HK-2 (cell line): ENCODE data around the gene ZNF606.
A peak's percentile ranks its signal among the peaks of the same experiment; 100 is the strongest.

Source experiments
- DNase-seq: peaks from one replicate; pipeline ENCODE4 v3.0.0-alpha.2; 2018; ENCODE audit not compliant: unreplicated experiment

The ZNF606 gene

DNA sequence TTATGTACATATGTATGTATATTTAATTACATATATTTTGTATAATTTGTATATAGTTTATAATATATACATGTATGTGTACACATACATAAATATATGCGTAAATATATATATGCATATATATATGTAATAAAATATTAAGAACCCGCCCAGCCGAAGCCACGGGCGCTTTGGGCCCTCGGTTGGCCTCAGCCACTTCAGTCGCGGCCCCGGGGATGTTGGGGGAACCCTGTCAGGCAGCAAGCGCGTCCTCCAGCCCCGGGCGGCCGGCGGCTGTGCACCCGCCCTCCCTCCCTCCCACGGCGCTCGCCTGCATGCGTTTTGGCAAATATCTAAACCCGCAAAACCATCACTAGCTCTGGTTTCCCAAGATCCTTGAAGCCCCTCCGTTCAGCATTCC is 7.9 kb upstream of the ZNF606 start:
- DNase-seq: no peak

DNA sequence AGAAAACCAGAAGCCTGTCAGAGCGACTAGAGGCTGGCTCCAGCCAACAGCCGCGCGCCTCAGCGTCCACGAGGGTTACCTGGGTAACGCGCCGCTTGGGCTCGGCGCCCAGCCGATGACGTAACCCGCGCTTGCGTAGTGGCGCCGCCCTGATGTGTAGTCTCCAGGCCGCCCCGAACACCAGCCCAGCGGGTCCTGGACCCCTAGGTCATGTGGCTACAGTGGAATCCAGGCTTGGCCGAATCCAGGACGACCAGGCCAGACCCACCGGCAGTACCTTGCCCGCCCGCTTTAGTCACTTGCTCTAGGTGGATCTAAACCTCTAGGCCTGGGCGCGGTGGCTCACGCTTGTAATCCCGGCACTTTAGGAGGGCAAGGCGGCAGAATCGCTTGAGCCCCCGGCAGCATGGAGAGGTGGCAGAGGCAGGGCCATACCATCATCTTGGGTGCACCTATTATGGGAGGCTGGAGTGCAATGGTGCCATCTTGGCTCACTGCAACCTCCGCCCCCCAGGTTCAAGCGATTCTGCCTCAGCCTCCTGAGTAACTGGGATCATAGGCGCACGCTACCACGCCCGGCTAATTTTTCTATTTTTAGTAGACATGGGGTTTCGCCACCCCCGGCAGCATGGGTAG is 7.2 kb upstream of the ZNF606 start:
- DNase-seq: peak; percentile 80

DNA sequence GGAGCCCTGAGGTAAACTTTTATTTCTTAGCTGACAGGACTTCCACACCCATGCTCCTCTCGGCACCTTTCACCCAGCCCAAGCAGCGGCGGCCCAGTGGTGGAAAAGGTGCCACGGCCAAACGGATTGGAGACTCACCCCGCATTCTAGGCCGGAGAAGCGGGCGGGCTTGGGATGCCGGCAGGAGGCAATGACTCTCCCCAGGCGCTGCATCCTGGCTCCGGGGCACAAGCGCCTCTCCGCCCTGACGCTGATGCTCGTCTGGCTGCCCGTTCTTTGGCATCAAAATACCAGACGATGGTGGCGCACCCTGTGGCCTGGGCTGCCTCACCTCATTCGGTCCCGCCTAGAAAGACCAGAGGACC is 6.7 kb upstream of the ZNF606 start:
- no peak for DNase-seq

DNA sequence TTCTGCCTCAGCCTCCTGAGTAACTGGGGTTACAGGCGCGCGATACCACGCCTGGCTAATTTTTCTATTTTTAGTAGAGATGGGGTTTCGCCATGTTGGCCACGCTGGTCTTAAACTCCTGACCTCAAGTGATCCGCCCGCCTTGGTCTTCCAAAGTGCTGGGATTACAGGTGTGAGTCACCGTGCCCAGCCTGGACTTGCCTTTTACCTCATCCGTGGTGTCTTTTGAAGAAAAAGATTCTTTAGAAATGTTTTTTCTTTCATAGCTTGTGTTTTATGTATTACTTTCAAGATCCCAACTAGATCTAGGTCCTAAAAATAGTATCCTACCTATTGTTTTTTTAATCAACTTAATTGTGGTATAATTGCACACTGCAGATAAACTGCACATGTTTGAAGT is 6.3 kb upstream of the ZNF606 start:
- DNase-seq: peak; percentile 10

DNA sequence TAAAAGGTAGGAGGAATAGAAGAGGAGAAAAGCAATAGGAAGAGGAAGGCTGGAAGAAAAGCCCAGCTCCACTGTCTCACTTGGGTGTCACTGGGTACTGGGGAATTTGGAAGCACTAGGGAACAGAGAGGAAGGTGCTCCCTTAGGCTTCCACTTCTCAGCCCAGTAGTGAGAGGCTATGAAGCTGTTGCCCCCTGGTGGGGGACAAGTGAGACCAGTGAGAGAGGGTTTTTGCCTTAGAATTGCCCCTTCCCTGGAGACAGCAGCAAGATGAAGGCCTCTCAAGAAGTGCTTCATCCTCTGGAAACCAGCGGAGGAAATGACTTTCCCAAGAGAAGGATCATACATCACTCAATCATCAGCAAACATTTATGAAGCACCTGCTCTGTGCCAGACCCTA is 4.7 kb upstream of the ZNF606 start:
- no peak for DNase-seq

DNA sequence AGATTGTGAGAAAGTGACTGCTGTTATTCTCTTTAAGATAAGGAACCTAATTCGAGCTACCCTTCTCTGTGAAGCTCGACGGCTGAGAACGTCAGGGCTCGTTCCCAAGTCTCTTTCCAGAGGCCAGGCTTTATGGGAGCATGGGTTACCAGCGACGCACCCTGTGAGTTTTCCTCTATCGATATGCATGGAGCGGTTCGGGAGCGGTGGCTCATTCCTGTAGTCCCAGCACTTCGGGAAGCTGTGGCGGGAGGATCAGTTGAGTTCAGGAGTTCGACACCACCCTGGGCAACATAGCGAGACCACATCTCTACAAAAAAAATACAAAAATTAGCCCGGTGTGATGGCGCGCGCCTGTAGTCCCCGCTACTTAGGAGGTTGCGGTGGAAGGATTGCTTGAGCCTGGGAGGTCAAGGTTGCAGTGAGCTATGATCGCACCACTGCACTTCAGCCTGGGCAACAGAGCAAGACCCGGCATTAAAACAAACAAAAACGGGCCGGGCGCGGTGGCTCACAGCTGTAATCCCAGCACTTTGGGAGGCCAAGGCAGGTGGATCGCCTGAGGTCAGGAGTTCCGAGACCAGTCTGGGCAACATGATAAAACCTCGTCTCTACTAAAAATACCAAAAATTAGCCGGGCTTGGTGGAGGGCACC is 681 bp upstream of the ZNF606 start:
- DNase-seq: no peak

DNA sequence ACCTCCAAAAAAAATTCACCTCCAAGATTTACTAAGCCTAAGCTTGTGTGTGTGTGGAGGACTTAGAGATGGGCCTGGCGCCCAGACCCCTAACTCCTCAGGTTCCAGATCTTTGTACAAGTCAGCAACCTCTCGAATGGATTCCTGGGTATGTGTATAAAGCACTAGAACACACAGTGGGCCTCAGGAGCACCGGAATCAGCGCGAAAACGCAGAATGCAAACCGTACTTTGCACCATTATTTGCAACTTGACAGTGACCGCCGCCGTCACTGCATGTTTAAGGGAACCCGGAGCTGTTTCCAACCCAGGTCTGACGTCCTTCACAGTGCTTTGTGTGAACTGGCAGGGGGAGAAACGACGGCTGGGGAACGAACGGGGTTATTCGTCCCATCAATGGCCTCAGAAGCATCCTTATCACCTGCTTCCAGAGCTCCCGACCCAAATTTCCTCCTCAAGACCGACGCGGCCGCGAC is 688 bp downstream of the ZNF606 start:
- DNase-seq: no peak

DNA sequence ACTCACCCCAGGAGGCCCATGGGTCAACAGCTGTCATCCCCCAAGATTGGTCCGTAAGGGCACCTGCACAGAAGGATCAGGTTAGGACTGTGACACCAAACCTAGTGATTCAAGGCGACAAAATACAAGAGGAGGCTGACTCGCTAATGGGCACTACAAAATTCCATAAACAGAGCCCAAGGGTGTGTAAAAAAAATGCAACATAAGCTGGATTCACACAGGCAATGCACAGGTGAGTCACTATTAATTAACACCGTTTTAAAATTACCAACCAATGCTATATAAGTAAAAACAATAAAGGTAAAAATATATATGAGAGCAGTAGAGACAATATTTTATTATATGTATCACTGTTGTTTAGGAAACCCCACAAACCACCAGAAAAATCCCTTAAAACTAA is 1.9 kb downstream of the ZNF606 start:
- no peak for DNase-seq

DNA sequence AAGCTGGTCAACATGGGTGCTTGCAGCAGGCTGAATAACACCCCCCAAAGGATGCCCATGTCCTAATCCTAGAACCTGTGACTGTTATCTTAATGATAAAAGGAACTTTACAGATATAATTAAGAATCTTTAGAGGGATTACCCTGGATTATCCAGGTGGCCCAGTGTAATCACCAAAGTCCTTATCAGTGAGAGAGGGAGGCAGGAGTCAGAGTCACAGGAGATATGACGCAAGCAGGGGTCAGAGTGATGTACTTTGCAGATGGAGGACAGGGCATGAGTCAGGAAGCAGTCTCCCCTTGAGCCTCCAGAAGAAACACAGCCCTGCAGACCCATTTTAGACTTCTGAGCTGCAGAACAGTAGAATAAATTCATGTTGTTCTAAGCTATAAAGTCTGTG is 9.8 kb downstream of the ZNF606 start:
- DNase-seq: no peak

DNA sequence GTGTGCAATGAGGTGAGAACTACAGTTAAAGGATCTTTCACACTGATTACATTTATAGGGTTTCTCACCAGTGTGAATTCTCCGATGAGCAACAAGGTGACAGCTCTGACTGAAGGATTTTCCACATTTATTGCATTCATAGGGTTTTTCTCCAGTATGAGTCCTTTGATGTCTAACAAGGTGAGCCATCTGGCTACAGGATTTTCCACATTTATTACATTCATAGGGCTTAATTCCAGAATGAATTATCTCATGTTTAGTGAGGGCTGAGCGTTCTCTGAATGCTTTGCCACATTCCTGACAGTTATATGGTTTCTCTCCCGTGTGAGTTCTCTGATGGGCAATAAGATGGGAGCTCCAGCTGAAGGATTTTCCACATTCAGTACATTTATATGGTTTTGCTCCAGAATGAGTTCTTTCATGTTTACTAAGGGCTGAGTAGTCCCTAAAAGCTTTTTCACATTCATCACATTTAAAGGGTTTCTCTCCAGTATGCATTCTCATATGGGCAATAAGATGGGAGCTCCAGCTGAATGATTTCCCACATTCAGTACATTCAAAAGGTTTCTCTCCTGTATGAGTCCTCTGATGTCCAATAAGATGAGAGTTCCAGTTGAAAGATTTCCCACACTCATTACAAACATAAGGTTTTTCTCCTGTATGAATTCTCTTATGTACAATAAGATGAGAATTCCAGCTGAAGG is 23.9 kb downstream of the ZNF606 start:
- DNase-seq: no peak

DNA sequence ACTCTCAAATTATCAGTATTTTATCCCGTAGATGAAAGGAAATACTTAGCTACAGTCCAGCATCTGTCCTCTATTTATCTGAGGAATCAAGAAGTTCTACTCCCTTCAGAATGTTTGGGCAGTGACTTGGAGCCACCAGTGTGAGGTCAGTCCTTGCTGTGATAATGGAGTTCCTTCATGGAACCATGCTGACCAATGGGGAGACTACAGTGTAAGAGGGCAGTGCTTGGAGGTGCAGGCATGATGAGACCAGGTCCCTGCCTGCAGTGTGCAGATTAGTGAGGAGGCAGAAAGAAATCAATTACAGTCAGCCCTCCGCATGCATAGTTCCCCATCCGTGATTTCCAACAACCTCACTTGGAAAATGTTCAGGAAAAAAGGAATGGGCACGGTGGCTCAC is 28.2 kb downstream of the ZNF606 start, which contains the start of gene C19orf18:
Gene C19orf18, minus strand, starts transcription at position 101 of the 400 bp plus-strand sequence. CDS start 102 bp downstream, outside the sequence.
- no peak for DNase-seq

DNA sequence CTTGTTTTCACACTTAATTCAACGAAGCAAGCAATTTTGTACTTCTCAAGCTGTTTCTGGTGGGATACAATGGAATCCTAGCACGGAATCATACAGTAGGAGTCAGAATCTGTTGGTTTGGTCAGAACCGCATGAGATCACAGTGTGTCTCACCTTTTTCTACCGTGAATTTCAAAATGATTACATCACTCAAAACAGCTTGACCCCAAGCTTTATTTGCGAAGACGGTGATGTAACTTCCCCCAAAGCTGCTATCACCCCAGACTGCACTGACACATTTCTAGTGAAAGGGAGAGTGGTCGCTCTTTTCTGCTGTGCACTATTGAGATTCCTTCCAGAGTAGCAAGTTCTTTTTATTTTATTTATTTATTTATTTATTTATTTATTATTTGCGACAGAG is 37.9 kb downstream of the ZNF606 start:
- no peak for DNase-seq

DNA sequence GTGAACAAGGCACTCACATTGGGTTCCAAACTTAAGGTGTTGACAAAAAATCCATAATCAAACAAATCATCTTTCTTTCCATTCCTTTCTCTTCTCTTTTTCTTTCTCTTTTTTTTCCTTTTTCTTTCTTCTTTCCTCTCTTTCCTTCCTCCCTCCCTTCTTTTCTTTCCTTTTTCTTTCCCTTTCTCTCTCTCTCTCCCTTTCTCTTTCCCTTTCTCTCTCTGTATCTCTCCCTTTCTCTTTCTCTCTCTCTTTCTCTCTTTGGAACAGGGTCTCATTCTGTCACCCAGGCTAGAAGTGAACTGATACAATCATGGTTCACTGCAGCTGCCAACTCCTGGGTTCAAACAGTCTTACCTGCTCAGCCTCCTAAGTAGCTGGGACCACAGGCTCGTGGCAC is 40.8 kb downstream of the ZNF606 start:
- DNase-seq: no peak

DNA sequence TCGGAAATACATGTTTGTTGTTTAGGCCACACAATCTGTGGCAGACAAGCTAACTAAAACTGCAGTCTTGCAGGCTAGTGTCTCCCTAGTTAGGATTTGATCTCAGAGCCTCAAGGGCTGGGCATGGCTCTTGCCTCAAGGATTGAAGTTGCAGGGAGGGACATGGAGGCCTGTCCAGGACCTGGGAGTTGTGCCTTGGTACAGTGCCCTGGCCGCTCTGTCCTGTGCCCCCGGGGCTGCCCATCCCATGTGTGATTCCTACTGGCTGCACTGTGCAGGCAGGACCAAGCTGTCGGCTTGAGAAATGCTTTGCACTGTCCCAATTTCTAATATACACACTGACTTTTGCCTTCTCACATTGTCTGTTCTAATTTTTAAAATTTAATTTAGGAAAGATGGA is 47.6 kb downstream of the ZNF606 start:
- no peak for DNase-seq

DNA sequence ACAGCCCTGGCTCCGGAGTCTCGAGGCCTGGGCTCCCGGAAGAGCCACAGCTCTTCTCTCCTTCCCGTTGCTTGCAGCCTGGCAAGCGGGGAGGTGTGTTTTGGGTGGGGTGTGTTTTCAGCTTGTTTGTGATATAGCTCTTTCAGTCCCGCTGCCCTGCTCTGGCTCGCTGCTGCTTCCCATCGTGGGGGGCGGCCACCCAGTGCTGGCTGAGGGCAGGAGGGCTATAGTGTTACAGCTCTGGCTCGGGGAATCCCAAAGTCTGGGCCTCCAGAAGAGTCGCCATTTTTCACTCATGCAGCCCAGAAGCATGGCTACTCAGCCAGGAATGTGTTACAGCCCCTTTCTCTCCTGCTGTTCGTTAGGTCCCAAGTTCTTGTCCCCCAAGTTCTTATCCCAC is 52.9 kb downstream of the ZNF606 start:
- no peak for DNase-seq

DNA sequence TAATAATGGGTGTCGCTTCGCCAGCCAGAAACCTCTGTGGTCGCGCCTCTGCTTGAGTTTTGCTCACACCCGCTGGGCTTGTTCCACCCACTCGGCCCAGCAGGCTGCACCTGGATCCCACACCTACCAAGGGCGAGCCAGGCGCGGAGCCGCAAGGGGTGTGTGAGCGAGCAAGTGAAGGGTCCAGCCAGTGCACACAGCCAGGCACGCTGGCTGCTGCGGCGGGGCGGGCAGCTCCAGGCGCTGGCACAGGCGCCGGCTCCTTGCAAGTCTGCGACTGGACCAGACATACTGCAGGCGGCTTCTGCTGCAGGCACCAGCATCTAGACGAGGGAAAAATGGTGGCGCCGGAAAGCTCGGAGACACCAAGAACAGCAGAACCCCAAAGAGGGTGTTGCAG is 53.3 kb downstream of the ZNF606 start:
- no peak for DNase-seq

DNA sequence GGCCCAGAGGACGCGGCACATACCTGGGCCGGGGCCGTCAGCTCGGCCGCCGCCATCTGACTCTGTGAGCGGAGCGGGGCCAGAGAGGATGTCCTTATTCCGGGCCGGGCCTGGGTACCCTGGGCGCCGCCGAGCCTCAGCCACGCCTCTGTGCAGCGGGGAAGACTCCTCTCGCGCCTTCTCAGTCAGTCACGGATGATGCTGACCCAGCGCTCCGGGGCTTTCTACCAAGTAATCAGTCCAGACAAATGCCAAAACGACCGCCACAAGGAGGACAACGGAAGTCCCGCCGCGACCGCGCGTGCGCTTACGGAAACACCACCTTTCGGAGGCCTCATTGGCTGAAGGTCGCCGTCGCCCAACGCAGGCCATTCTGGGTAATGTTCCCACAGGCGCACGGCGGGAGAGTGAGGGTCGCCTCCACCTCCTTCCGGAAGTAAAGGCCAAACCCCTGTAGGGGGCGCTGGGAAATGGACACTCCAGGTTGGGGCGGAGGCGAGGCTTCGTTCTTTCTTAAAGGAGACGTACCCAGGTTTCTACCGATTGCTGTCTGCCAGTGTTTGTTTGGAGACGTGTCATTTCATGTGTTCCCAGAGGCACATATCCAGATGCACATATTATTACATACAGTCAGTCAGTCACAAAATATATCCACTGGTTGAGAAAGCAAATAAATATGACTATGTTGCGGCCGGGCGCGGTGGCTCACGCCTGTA is 55.0 kb downstream of the ZNF606 start, which contains the start of gene ZNF256:
Gene ZNF256, minus strand, starts transcription at position 288 of the 716 bp plus-strand sequence. Its CDS starts 232 bp downstream, at position 56.
- peak; percentile 98 for DNase-seq

DNA sequence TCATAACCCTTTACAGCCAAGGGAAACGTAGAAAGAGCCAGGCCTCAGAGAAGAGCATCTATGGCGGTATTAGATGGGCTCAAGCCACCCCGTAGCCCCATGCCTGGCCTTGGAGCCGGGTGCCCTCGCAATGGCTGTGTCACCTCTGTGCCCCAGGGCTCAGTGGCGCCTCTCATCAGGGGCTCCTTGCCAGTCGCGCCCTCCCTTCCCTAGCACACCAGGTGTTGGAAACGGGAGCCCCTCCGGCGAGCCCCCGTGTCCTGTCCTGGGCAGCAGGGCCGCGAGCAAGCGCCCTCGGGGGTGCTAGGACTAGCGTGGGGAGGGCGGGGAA is 55.6 kb downstream of the ZNF606 start:
- no peak for DNase-seq

DNA sequence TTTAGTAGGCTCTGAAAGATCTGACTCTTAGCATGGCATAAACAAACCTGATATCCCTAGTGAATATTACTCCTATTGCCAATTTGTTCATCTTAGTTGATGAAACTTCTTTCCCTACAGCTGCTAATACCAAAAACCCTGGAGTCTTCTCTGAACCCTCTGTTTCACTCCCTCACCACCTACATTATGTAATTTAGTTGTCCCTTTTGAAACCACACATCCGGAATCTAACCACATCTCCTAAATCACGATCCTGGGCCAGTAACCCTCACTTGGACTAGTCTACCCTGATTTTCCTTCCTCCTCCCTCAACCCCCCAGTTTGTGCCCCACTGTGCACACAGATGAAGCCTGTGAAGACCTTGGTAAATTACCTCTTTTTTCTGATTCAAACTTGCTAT is 56.3 kb downstream of the ZNF606 start:
- DNase-seq: no peak

DNA sequence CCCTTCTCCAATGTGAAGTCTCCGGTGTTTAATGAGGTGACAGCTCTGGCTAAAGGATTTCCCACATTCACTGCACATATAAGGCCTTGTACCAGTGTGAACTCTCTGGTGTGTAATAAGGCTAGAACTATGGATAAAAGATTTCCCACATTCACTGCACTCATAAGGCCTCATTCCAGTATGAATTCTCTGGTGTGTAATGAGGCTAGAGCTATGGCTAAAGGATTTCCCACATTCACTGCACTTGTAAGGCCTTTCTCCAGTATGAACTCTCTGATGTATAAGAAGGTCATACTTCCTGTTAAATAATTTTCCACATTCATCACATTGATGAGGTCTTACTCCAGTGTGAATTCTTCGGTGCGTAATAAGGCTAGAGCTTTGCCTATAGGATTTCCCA is 61.0 kb downstream of the ZNF606 start:
- no peak for DNase-seq

DNA sequence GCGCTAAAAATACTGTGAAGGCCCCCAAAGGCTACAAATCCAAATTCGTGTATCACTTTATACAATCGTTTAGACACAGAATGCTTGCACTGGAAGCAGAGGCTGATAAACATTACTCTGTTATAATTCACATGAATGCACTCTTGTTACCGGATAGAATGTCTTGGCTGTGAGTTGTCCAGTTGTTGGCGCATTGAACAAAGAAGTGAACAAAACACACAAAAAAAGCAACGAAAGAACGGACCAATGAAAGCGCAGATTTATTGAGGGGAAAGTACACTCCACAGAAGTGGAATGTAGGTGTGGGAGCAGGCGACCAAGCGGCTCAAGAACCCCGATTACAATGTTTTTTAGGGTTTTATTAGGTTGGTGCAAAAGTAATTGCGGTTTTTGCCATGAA is 66.9 kb downstream of the ZNF606 start:
- no peak for DNase-seq
